Spleen (tissue), 7 donors: ENCODE measurements around the gene YY2.

Experiments
- CTCF ChIP-seq, 11 experiments: fragments of 200-600 bp in 7 of 11; fragments of 450-650 bp in 4 of 11; sonication (generic) in 4 of 11; IDR thresholded peaks in 8 of 11; conservative IDR thresholded peaks in 3 of 11; 1 replicate in 7 of 11; 2 replicates in 4 of 11; pipeline versions ENCODE4 v1.4.0 to v1.8.0; 2016 to 2021; ENCODE audit warnings: antibody characterized with exemption in 11 of 11, inconsistent platforms in 4 of 11, mild to moderate bottlenecking in 1 of 11
- POLR2A ChIP-seq, 3 donors: fragments of 450-650 bp; IDR thresholded peaks; one replicate each; pipeline ENCODE4 v1.5.1; 2017; ENCODE audit warnings: antibody characterized with exemption in 3 of 3, mild to moderate bottlenecking in 1 of 3
- donor health status: DM: no; HTN: no; CAD: no; lungs with moderate emphysema.
- donor health status: DM: no; HTN: no; CAD: no.
- donor health status: DM: no; HTN: no; CAD: no.

- TF ChIP-seq CTCF (IDR thresholded peaks at IDR 0.05 in 8 of 11, conservative IDR thresholded peaks at IDR 0.05 in 3 of 11) (no peak), POLR2A (IDR thresholded peaks at IDR 0.05) (no peak)
These were observed 43.2 kb upstream of the YY2 start for GRCh38 chrX:21812628-21813027.
